C4-2B (cell line): ENCODE data around the gene WNK3.
A peak's percentile ranks its signal among the peaks of the same experiment; 100 is the strongest.

Source experiments
- H3K27ac ChIP-seq: fragments of 450-650 bp; 2 replicates; pipeline ENCODE4 v1.5.1; 2017
- ZFX ChIP-seq: fragments of 450-650 bp; IDR thresholded peaks from 2 replicates; pipeline ENCODE4 v1.6.1; 2017
- TF ChIP-seq, protein P1 (sequence below): fragments of 450-650 bp; conservative IDR thresholded peaks from 2 replicates; pipeline ENCODE4 v1.5.1; 2017; ENCODE audit warnings: mild to moderate bottlenecking

WNK3 gene

DNA sequence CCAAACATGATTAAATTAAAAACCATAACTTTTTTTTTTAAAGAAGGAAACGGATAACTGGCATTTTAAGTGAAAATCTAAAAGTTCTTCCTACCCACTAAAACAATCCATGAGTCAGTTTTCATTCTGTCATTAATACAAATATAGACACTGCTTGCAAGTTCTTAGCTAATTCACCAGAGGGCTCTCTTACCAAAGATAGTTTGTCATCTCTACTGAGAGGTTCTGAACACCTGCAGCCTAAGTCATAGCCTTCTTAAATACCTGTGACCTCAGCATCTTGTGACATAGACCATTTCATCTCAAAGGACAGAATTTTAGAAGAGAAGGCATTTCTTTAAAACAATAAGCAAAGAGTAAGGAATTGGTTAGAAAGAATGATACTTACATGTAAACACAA is 109.5 kb downstream of the WNK3 start:
- TF ChIP-seq ZFX: no peak
- TF ChIP-seq, protein P1, sequence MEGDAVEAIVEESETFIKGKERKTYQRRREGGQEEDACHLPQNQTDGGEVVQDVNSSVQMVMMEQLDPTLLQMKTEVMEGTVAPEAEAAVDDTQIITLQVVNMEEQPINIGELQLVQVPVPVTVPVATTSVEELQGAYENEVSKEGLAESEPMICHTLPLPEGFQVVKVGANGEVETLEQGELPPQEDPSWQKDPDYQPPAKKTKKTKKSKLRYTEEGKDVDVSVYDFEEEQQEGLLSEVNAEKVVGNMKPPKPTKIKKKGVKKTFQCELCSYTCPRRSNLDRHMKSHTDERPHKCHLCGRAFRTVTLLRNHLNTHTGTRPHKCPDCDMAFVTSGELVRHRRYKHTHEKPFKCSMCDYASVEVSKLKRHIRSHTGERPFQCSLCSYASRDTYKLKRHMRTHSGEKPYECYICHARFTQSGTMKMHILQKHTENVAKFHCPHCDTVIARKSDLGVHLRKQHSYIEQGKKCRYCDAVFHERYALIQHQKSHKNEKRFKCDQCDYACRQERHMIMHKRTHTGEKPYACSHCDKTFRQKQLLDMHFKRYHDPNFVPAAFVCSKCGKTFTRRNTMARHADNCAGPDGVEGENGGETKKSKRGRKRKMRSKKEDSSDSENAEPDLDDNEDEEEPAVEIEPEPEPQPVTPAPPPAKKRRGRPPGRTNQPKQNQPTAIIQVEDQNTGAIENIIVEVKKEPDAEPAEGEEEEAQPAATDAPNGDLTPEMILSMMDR: peak; percentile 58
- H3K27ac ChIP-seq: no peak overlapping the region

DNA sequence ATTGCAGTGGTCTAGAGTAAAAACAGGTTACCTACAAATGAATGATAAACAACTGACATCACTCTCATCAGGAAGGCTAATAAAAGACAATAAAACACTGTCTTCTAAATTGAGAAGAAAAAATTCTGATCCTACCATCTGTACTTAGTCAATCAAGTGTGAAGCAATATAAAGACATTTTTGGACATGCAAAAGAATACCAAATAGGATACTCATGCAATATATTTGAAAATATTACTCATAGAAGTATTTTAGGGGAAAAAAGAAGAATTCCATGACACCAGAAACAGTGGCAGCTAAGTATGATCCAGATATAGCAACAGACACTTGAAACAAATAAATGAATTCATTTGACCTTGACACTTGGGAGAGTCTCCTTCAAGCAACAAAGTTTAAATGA is 111.0 kb downstream of the WNK3 start:
- TF ChIP-seq ZFX: no peak
- TF ChIP-seq, protein P1: no peak
- H3K27ac ChIP-seq: no peak overlapping the region

DNA sequence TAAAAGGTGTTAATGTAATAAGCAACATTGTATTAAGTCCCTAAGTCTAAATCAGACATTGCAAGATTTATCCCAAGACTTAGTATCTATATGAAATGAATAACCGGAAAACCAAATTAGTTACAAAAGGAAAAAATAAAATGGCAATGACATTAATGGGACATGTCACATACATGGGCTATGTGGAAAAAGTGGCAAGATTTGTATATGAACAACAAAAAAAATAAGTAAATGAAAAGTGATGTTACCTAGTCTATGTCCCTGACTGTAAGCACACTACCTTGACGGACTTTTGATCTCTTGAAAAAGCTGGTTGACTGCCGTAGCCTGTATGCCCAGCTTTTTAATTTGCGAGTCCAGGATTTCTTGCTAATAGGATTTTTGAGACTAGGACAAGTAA is 119.3 kb downstream of the WNK3 start:
- H3K27ac ChIP-seq: no peak overlapping the region
- no peak for TF ChIP-seq ZFX
- TF ChIP-seq, protein P1: no peak

DNA sequence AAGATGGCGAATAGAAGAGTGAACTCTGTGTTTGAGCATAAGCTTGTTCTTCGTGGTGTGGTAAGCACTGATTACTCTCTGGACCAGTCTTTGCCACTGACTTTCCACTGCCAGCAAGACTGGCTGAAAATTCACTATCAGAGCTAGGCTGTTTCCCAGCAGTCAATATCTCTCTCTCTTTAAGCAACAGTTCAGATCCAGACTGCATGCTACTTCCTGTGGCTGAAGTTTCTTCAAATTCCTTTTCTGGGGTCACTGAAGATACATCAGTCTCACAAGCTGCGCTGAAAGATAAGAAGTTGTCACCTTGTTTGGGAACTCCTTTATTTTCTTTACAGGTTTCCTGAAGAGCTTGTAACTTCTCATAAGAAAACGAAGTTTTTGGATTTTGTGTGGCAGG is 120.8 kb downstream of the WNK3 start:
- TF ChIP-seq, protein P1: no peak
- no peak overlapping the region for H3K27ac ChIP-seq

DNA sequence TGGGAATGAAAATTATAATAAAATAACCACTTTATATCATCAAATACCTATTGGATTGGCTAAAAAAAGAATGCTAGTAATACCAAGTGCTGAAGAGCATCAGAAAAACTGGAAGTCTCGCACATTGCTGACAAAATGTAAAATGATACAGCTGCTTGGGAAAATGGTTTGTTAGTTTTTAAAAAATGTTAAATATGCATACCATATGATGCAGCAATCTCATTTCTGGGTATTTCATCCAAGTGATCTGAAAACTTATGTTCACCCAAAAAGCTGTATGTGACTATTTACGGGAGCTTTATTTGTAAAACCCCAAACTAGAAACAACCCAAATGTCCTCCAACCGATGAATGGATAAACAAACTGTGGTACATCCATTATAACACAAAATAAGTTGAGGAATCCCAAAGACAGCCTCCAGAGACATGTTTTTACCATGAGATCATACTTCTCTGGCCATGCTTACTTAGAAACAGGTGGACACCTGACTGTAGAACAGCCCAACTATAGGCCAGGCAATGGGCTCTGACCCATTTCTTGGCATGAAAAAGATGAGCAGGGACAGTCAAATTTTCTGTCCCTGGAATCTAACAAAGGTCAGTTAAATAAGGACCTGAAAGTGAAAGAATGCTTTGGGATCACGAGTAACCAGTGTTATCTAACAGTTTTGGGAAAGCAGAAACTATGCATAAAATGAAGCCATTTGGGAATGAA is 127.3 kb downstream of the WNK3 start:
- TF ChIP-seq, protein P1: no peak
- no peak for TF ChIP-seq ZFX
- H3K27ac ChIP-seq: no peak overlapping the region

DNA sequence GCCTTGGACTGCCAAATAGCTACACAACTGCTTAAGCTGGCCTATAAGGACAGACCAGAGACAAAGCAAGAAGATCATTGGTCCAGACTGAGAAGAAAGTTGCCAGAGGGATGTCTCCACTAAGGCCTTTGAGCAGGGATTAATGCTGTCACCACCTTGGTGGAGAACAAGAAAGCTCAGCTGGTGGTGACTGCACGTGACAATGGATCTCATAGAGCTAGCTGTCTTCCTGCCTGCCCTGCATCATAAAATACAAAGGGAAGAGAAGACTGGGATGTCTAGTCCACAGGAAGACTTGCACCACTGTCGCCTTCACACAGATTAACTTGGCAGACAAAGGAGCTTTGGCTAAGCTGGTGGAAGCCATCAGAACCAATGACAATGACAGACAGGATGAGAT is 134.3 kb downstream of the WNK3 start:
- TF ChIP-seq ZFX: no peak
- TF ChIP-seq, protein P1: no peak
- no peak overlapping the region for H3K27ac ChIP-seq

DNA sequence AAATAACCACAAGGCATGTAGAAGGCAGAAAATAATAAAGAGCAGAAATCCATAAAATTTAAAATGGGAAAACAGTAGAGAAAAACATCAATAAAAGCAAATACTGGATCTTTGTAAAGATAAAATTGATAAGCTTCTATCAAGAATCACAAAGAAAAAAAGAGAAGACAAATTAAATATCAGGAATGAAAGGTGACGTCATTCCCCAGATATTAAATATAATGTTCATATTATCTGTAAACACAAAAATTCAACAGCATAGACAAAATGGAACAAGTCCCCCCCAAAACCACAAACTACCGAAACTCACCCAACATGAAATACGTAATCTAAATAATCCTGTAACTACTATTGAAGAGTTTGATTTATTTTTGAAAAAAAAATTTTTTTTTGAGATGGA is 144.2 kb downstream of the WNK3 start:
- TF ChIP-seq, protein P1: no peak
- TF ChIP-seq ZFX: no peak
- H3K27ac ChIP-seq: no peak overlapping the region
